Right atrium auricular region (tissue), 2 donors: ENCODE data around the gene RNF150. TPM values are rescaled to one million over a fixed set of nuclear protein-coding genes. Genes with fewer than 3 reads are reported as not detected.

Experiments
- DNase-seq: peaks from one replicate; pipeline ENCODE4 v3.0.0-alpha.2; 2019; ENCODE audit warnings: low spot score
- H3K27ac ChIP-seq, 2 donors: fragments of 200-600 bp; sonication (generic); 1 replicate in 1 of 2; 2 replicates in 1 of 2; pipeline ENCODE4 v1.5.1; 2016 to 2019
- H3K27me3 ChIP-seq, 2 donors: fragments of 200-600 bp; sonication (generic); one replicate each; pipeline versions ENCODE4 v1.5.1 to v1.6.0; 2017 to 2019
- H3K36me3 ChIP-seq: fragments of 200-600 bp; sonication (generic); one replicate; pipeline ENCODE4 v1.5.1; 2016
- H3K4me1 ChIP-seq, 2 donors: fragments of 200-600 bp; sonication (generic); one replicate each; pipeline versions ENCODE4 v1.5.1 to v1.6.0; 2017 to 2019
- H3K4me3 ChIP-seq, 2 donors: fragments of 200-600 bp; sonication (generic); 1 replicate in 1 of 2; 2 replicates in 1 of 2; pipeline ENCODE4 v1.5.1; 2017 to 2019; ENCODE audit warnings: mild to moderate bottlenecking in 1 of 2, moderate library complexity in 1 of 2
- H3K9me3 ChIP-seq, 2 donors: fragments of 200-600 bp; sonication (generic); one replicate each; pipeline ENCODE4 v1.5.1; 2019
- CTCF ChIP-seq, 2 donors: fragments of 200-600 bp; sonication (generic); IDR thresholded peaks; one replicate each; pipeline ENCODE4 v1.5.1; 2019; ENCODE audit warnings: antibody characterized with exemption in 2 of 2
- total RNA-seq, 2 donors: library from RNA; depleted of rRNA; stranded (reverse); fragments of >200 nt; gene quantifications; one replicate each; pipeline ENCODE4 v1.1.0, GENCODE V29; 2016

Gene RNF150
- total RNA-seq, 2 donors from 2014 or later: 26.2 to 34.2 TPM

GRCh38 chr4:140846736-140847135 is 286.5 kb downstream of the RNF150 start:
- Histone ChIP-seq H3K4me1 (no peaks in the 10 kb centered on the region), H3K27me3 (no peaks in the 10 kb centered on the region), H3K4me3 (no peak overlapping the region), H3K27ac (no peak overlapping the region), H3K36me3 (no peaks in the 10 kb centered on the region), H3K9me3 (peaks cover 0 to 4% of the 10 kb centered on the region in 2 donors)
- DNase-seq: no peak
- TF ChIP-seq CTCF (IDR thresholded peaks at IDR 0.05): no peak

GRCh38 chr4:140844061-140844460 is 289.2 kb downstream of the RNF150 start:
- no peak for DNase-seq

GRCh38 chr4:140841186-140841585 is 292.1 kb downstream of the RNF150 start:
- Histone ChIP-seq H3K27ac (no peak overlapping the region), H3K9me3 (peaks cover 0 to 13% of the 10 kb centered on the region in 2 donors), H3K36me3 (no peaks in the 10 kb centered on the region), H3K4me3 (no peak overlapping the region), H3K27me3 (no peaks in the 10 kb centered on the region), H3K4me1 (no peaks in the 10 kb centered on the region)
- no peak for DNase-seq
- no peak for TF ChIP-seq CTCF (IDR thresholded peaks at IDR 0.05)

More at GRCh38 chr4:140844061-140844460, 289.2 kb downstream of the RNF150 start:
- Histone ChIP-seq H3K36me3 (no peaks in the 10 kb centered on the region), H3K27me3 (no peaks in the 10 kb centered on the region), H3K27ac (no peak overlapping the region), H3K4me3 (no peak overlapping the region), H3K4me1 (no peaks in the 10 kb centered on the region), H3K9me3 (peaks cover 0 to 13% of the 10 kb centered on the region in 2 donors)
- TF ChIP-seq CTCF (IDR thresholded peaks at IDR 0.05): no peak

GRCh38 chr4:140839888-140840790 is 293.1 kb downstream of the RNF150 start:
- H3K36me3 ChIP-seq: no peaks in the 10 kb centered on the region
- H3K4me3 ChIP-seq: no peak overlapping the region
- H3K9me3 ChIP-seq: peaks cover 0 to 13% of the 10 kb centered on the region in 2 donors
- H3K27me3 ChIP-seq: no peaks in the 10 kb centered on the region
- no peak for TF ChIP-seq CTCF (IDR thresholded peaks at IDR 0.05)
- no peak overlapping the region for H3K27ac ChIP-seq
- H3K4me1 ChIP-seq: no peaks in the 10 kb centered on the region
- no peak for DNase-seq

GRCh38 chr4:140839406-140839805 is 293.9 kb downstream of the RNF150 start:
- Histone ChIP-seq H3K36me3 (no peaks in the 10 kb centered on the region), H3K4me1 (no peaks in the 10 kb centered on the region), H3K9me3 (peaks cover 0 to 13% of the 10 kb centered on the region in 2 donors), H3K27me3 (no peaks in the 10 kb centered on the region), H3K27ac (no peak overlapping the region), H3K4me3 (no peak overlapping the region)
- no peak for TF ChIP-seq CTCF (IDR thresholded peaks at IDR 0.05)
- no peak for DNase-seq
